Mammary microvascular endothelial cell (primary cell): ENCODE measurements around the gene CNP. TPM values are rescaled to one million over a fixed set of nuclear protein-coding genes. Genes with fewer than 3 reads are reported as not detected.

Experiments used
- total RNA-seq: library from RNA; depleted of rRNA; stranded (reverse); fragments of >200 nt; gene quantifications from 2 replicates; pipeline ENCODE4 v1.2.3, GENCODE V29; 2015

CNP gene
- 81.4 and 83.9 TPM in 2 replicates for total RNA-seq

GRCh38 chr17:41966463-41967140 lies at the start of gene CNP:
CNP (plus strand) TSS chr17:41966795; CDS start chr17:41966885, 90 bp downstream.

GRCh38 chr17:41918314-41919164 lies 48.1 kb upstream of the CNP start, which contains the start of gene ACLY:
ACLY (minus strand) TSS chr17:41918951; CDS start chr17:41913873, 5,078 bp downstream.

GRCh38 chr17:41930009-41930832 lies 36.4 kb upstream of the CNP start, which contains the start of gene ODAD4:
ODAD4 (plus strand) TSS chr17:41930617; CDS start chr17:41930724, 107 bp downstream.

GRCh38 chr17:42016941-42017865 lies 50.6 kb downstream of the CNP start, which contains the start of gene DNAJC7:
DNAJC7 (minus strand) TSS chr17:42017439; CDS start chr17:42017416, 23 bp downstream.

DNA sequence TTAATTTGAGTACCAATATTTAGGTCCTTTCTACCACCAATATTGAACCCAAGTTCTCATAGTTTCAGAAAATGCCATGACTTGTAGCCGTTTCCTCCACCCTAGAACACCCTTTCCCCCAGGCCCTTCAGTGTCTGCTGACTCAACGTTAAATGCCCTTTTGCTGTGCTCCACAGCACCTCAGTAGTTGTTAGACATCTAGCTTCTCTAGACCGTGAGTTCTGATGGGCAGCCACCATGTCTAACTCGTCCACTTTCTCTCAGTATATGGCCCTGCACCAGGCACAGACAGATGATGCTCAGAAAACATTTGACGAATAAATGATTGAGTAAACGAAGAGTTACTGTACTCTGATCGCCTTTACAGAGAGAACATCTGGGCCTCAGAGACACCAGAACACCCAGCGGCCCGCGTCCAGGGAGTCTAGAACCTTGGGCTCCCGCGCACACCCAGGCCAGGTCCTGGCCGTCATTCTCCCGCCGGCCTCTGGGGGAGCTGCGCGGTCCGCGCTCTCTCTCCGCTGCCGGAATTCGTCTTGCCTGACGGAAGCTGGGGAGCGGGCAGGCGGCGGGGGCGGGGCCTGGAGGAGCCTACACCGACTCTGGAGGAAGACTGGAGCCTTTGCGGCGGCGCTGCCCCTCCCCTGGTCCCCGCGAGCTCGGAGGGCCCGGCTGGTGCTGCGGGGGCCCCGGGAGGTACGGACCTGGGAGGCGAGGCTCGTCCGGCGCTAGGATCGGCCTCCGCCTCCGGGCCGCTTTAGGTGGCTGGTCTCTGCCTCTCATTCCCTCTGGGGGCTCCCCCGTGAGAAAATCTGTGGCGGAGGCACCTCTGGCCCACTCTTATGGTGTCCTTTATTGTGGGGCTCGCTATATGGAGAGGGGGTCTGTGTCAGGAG lies 53.2 kb downstream of the CNP start, which contains the start of gene NKIRAS2:
Gene NKIRAS2 (plus strand): TSS at position 582 of the 896 bp plus-strand sequence. CDS start 1,488 bp downstream, outside the sequence.

Other genes with a start within 250 kb of the CNP start
- gene HAP1, start 232.2 kb upstream of the CNP start, total RNA-seq, result not detected in 2 replicates
- 169 and 195 TPM in 2 replicates for gene JUP, start 180.1 kb upstream of the CNP start, total RNA-seq
- gene P3H4, start 154.8 kb upstream of the CNP start, total RNA-seq, result 28.8 and 30.7 TPM in 2 replicates
- 83.2 and 91.1 TPM in 2 replicates for gene FKBP10, start 153.8 kb upstream of the CNP start, total RNA-seq
- 52.2 and 58.0 TPM in 2 replicates for gene NT5C3B, start 130.6 kb upstream of the CNP start, total RNA-seq
- gene KLHL10, start 129.0 kb upstream of the CNP start, total RNA-seq, result not detected in 2 replicates
- 13.9 and 16.4 TPM in 2 replicates for gene KLHL11, start 101.4 kb upstream of the CNP start, total RNA-seq
- gene ACLY, start 47.8 kb upstream of the CNP start, total RNA-seq, result 254 and 389 TPM in 2 replicates
- gene ODAD4, start 36.2 kb upstream of the CNP start, total RNA-seq, result not detected in 2 replicates
- 65.2 and 68.0 TPM in 2 replicates for gene DNAJC7, start 50.6 kb downstream of the CNP start, total RNA-seq
- 56.2 and 69.4 TPM in 2 replicates for gene NKIRAS2, start 53.3 kb downstream of the CNP start, total RNA-seq
- 0.07 and 0.20 TPM in 2 replicates for gene C17orf113, start 83.8 kb downstream of the CNP start, total RNA-seq
- gene ZNF385C, start 131.7 kb downstream of the CNP start, total RNA-seq, result not detected in 2 replicates
- 15.4 and 17.7 TPM in 2 replicates for gene DHX58, start 145.9 kb downstream of the CNP start, total RNA-seq
- gene KAT2A, start 154.6 kb downstream of the CNP start, total RNA-seq, result 11.3 and 14.1 TPM in 2 replicates
- gene HSPB9, start 156.0 kb downstream of the CNP start, total RNA-seq, result not detected in 2 replicates
- 187 and 191 TPM in 2 replicates for gene RAB5C, start 188.2 kb downstream of the CNP start, total RNA-seq
- gene KCNH4, start 214.3 kb downstream of the CNP start, total RNA-seq, result 0.07 and 0.15 TPM in 2 replicates
- gene HCRT, start 218.7 kb downstream of the CNP start, total RNA-seq, result not detected in 2 replicates
- gene GHDC, start 227.7 kb downstream of the CNP start, total RNA-seq, result 10.9 and 19.9 TPM in 2 replicates